ENCODE results near the gene CHST11. TPM values are rescaled to one million over a fixed set of nuclear protein-coding genes. Genes with fewer than 3 reads are reported as not detected.

Gene CHST11
- total and polyA plus RNA-seq, 10 of the 15 experiments (the other 5 are each of a cell fraction or from before 2014, with no cell fraction given): 1.9 to 38.1 (median 17.2) TPM

DNA sequence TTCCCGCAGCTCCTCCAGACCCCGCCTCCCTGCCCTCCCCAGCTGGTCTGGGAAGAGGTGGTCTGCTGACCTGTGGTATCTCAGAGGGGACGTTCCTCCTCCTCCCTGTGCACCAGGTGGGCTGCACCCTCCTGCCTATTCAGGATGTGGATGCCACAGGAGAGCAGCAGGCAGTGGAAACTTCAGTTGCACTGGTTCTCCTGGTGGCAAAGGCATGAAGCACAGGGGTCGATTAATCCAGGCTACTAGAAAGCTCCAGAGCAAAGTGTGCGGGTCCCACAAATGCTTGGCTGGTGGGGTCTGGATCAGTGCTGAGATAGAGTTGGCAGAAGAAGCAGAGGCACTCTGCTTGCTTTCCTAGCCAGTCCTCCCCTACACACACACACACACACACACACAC is 304.3 kb downstream of the CHST11 start:
- H3K4me3 ChIP-seq: no peak overlapping the region
- H3K4me2 ChIP-seq (ENCODE audit: control insufficient read depth, insufficient read depth): no peak overlapping the region
- BruUV-seq (replicated peaks): no TSS peak
- POLR2A ChIA-PET: no interaction called here
- no peak overlapping the region for H3K27ac ChIP-seq (ENCODE audit: control insufficient read depth, insufficient read depth)
- DNase-seq (ENCODE audit: low read depth, low spot score): no peak
- CTCF ChIA-PET: no interaction called here
- in situ Hi-C loops (cut with MboI): no loop called here
- peaks cover 8 to 15% of the 10 kb centered on the region in 2 experiments; a peak in 3 of 4 replicates for H3K36me3 ChIP-seq (ENCODE audit: control insufficient read depth in 2 of 2, insufficient read depth in 2 of 2, low read length in 1 of 2)
- no peak for ATAC-seq
- no peak overlapping the region for H3K9ac ChIP-seq (ENCODE audit: control insufficient read depth, insufficient read depth, low read length)
- no peak for TF ChIP-seq RAD21 (IDR thresholded peaks at IDR 0.05; ENCODE audit: insufficient read depth, low read depth, low read length)
- TF ChIP-seq DPF2 (IDR thresholded peaks at IDR 0.05): no peak
- SMC1A ChIA-PET (ENCODE audit: uncharacterized antibody, unreplicated experiment): no interaction called here
- H3K9me3 ChIP-seq (replicated peaks; ENCODE audit: control insufficient read depth, insufficient read depth, low read length): no peaks in the 10 kb centered on the region; the same call in 2 of the 3 replicates
- no peak overlapping the region for H2AFZ ChIP-seq (ENCODE audit: control insufficient read depth, low read depth, low read length)
- RAD21 ChIA-PET (ENCODE audit: unreplicated experiment): no interaction called here
- no peaks in the 10 kb centered on the region for H3K27me3 ChIP-seq (replicated peaks in 1 of 2; ENCODE audit: control insufficient read depth in 2 of 2, insufficient read depth in 2 of 2, low read length in 1 of 2)
- intact Hi-C loops (cut with micrococcal nuclease; ENCODE audit: unreplicated experiment): no loop called here
- no peak for FAIRE-seq
- peaks cover 13% of the 10 kb centered on the region for H3K4me1 ChIP-seq (ENCODE audit: control insufficient read depth, insufficient read depth, low read length)
- H4K20me1 ChIP-seq (ENCODE audit: control insufficient read depth, insufficient read depth): no peaks in the 10 kb centered on the region; the same call in 1 of the 2 replicates
- 80% methylated on average over 5 of the region's 5 CpGs for WGBS (ENCODE audit: insufficient coverage, insufficient replicate concordance, low lambda C conversion rate, missing lambda C conversion rate)
- H3K79me2 ChIP-seq (ENCODE audit: control insufficient read depth, insufficient read depth, low read length): no peaks in the 10 kb centered on the region

DNA sequence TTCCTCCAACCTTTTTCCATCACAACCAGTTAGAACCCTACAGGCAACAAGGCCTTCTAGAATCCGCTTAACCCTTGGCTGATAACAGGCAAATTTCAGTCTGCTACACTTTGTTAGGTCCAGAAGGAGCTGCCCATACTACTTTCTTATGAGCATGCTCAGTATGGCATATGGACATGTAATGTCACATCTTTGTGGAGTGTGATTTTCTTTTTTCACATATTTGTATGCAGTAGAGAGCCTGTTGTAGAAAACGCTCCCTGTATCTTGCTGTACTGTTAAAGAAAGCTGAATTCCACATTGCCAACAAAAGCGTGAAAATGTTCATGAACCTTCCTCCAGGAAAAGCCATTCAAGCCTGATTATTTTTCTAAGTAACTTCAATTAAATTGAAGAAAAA is 304.9 kb downstream of the CHST11 start:
- BruUV-seq (replicated peaks): no TSS peak
- Histone ChIP-seq H3K4me3 (no peak overlapping the region), H3K27me3 (replicated peaks in 1 of 2; ENCODE audit: control insufficient read depth in 2 of 2, insufficient read depth in 2 of 2, low read length in 1 of 2) (no peaks in the 10 kb centered on the region), H4K20me1 (ENCODE audit: control insufficient read depth, insufficient read depth) (no peaks in the 10 kb centered on the region; the same call in 1 of the 2 replicates), H2AFZ (ENCODE audit: control insufficient read depth, low read depth, low read length) (no peak overlapping the region), H3K27ac (ENCODE audit: control insufficient read depth, insufficient read depth) (no peak overlapping the region), H3K9me3 (replicated peaks; ENCODE audit: control insufficient read depth, insufficient read depth, low read length) (no peaks in the 10 kb centered on the region), H3K9ac (ENCODE audit: control insufficient read depth, insufficient read depth, low read length) (no peak overlapping the region), H3K36me3 (ENCODE audit: control insufficient read depth in 2 of 2, insufficient read depth in 2 of 2, low read length in 1 of 2) (peaks cover 8 to 15% of the 10 kb centered on the region in 2 experiments; a peak in 3 of 4 replicates), H3K4me1 (ENCODE audit: control insufficient read depth, insufficient read depth, low read length) (peaks cover 13% of the 10 kb centered on the region), H3K79me2 (ENCODE audit: control insufficient read depth, insufficient read depth, low read length) (no peaks in the 10 kb centered on the region), H3K4me2 (ENCODE audit: control insufficient read depth, insufficient read depth) (no peak overlapping the region)
- intact Hi-C loops (cut with micrococcal nuclease; ENCODE audit: unreplicated experiment) (no loop called here), in situ Hi-C loops (cut with MboI) (no loop called here)
- FAIRE-seq (no peak), ATAC-seq (no peak), DNase-seq (ENCODE audit: low read depth, low spot score) (no peak)
- ChIA-PET CTCF (no interaction called here), RAD21 (ENCODE audit: unreplicated experiment) (no interaction called here), POLR2A (no interaction called here), SMC1A (ENCODE audit: uncharacterized antibody, unreplicated experiment) (interaction anchor here (1.5 kb wide), 1 partner anchor 10 kb away, joined by 4 read pairs; no protein-coding TSS in a partner anchor)
- 96% methylated on average over 3 of the region's 3 CpGs for WGBS (ENCODE audit: insufficient coverage, insufficient replicate concordance, low lambda C conversion rate, missing lambda C conversion rate)
- no peak for TF ChIP-seq SREBF2 (IDR thresholded peaks at IDR 0.05; ENCODE audit: low read length)
- no peak for TF ChIP-seq PAX8 (IDR thresholded peaks at IDR 0.05)
- no peak for TF ChIP-seq SMAD5 (IDR thresholded peaks at IDR 0.05; ENCODE audit: low read depth)
- TF ChIP-seq PKNOX1 (IDR thresholded peaks at IDR 0.05): no peak
- TF ChIP-seq NR2C1 (IDR thresholded peaks at IDR 0.05): no peak
- TF ChIP-seq NKRF (conservative IDR thresholded peaks at IDR 0.05): no peak
- no peak for TF ChIP-seq SMARCA5 (IDR thresholded peaks at IDR 0.05)
- no peak for TF ChIP-seq CREB1 (IDR thresholded peaks at IDR 0.05; ENCODE audit: low read depth)
- TF ChIP-seq, protein P1, sequence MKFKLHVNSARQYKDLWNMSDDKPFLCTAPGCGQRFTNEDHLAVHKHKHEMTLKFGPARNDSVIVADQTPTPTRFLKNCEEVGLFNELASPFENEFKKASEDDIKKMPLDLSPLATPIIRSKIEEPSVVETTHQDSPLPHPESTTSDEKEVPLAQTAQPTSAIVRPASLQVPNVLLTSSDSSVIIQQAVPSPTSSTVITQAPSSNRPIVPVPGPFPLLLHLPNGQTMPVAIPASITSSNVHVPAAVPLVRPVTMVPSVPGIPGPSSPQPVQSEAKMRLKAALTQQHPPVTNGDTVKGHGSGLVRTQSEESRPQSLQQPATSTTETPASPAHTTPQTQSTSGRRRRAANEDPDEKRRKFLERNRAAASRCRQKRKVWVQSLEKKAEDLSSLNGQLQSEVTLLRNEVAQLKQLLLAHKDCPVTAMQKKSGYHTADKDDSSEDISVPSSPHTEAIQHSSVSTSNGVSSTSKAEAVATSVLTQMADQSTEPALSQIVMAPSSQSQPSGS (IDR thresholded peaks at IDR 0.05; ENCODE audit: low read length): no peak
- no peak for TF ChIP-seq ZZZ3 (IDR thresholded peaks at IDR 0.05; ENCODE audit: control insufficient read depth, insufficient read length, low read depth)
- TF ChIP-seq STAT1 (conservative IDR thresholded peaks at IDR 0.05): no peak
- TF ChIP-seq EGR1 (IDR thresholded peaks at IDR 0.05; ENCODE audit: borderline replicate concordance in 1 of 2, low read depth in 2 of 2, low read length in 2 of 2): no peak
- TF ChIP-seq CBX3 (IDR thresholded peaks at IDR 0.05; ENCODE audit: borderline replicate concordance, low read depth): no peak
